HFF-Myc (cell line): ENCODE results near the gene NAA25.
"Not testable (repeated sequence)": the region's sequence is repeated elsewhere in the genome, so short reads cannot be mapped to it uniquely, and the experiment has no call there.

Source experiments
- DNase-seq: peaks from one replicate; pipeline ENCODE4 v3.0.0-alpha.2; 2011; ENCODE audit warnings: low read depth; ENCODE audit errors: extremely low read depth
- H3K4me3 ChIP-seq: replicated peaks from 2 replicates; pipeline ENCODE4 v1.5.1; 2011; ENCODE audit warnings: low read depth, mild to moderate bottlenecking, control low read depth, low read length
- CTCF ChIP-seq: IDR thresholded peaks from 2 replicates; pipeline ENCODE4 v1.5.1; 2012; ENCODE audit warnings: mild to moderate bottlenecking, low read depth, low read length, control low read depth; ENCODE audit errors: missing control alignments

Gene NAA25

GRCh38 chr12:112116232-112117060 is 7.9 kb upstream of the NAA25 start:
- no peak overlapping the region for H3K4me3 ChIP-seq
- no peak for TF ChIP-seq CTCF
- no peak for DNase-seq

GRCh38 chr12:112115259-112116045 is 6.9 kb upstream of the NAA25 start:
- no peak for DNase-seq
- no peak for TF ChIP-seq CTCF
- H3K4me3 ChIP-seq: no peak overlapping the region

GRCh38 chr12:112112409-112113133 is 4.0 kb upstream of the NAA25 start:
- no peak for DNase-seq
- TF ChIP-seq CTCF: no peak
- no peak overlapping the region for H3K4me3 ChIP-seq

GRCh38 chr12:112111931-112112330 is 3.3 kb upstream of the NAA25 start:
- no peak for TF ChIP-seq CTCF
- DNase-seq: no peak
- no peak overlapping the region for H3K4me3 ChIP-seq

- not testable (repeated sequence) for DNase-seq, H3K4me3 ChIP-seq
Observed at GRCh38 chr12:112110787-112111662, 2.4 kb upstream of the NAA25 start.

- peak overlapping the region; percentile 96 for H3K4me3 ChIP-seq
- DNase-seq: no peak
- no peak for TF ChIP-seq CTCF
Observed at GRCh38 chr12:112107306-112108201, 1.0 kb downstream of the NAA25 start.
